Effector CD8-positive, alpha-beta T cell (primary cell): Measurements from ENCODE around the gene CADPS.

ENCODE experiments used
- DNase-seq: peaks from one replicate; lab custom pipeline; 2025; lab: John Stamatoyannopoulos, UW
- total RNA-seq, 4 experiments: gene quantifications; one replicate each; lab custom pipeline; 2026; lab: John Stamatoyannopoulos, UW

CADPS gene
- 0 to 0.35 (median 0.09) reads per million in 4 experiments for total RNA-seq

GRCh38 chr3:62874711-62875557, at the start of gene CADPS:
Gene CADPS (minus strand): TSS chr3:62875416. CDS start chr3:62875029, 387 bp downstream.
- DNase-seq = no peak

GRCh38 chr3:62923066-62923465, 47.9 kb upstream of the CADPS start:
- no peak for DNase-seq

GRCh38 chr3:62922326-62922725, 47.1 kb upstream of the CADPS start:
- DNase-seq = no peak

GRCh38 chr3:62920466-62920784, 45.2 kb upstream of the CADPS start:
- DNase-seq = no peak

GRCh38 chr3:62919784-62920465, 44.7 kb upstream of the CADPS start:
- no peak for DNase-seq

GRCh38 chr3:62918777-62919176, 43.6 kb upstream of the CADPS start:
- DNase-seq = no peak

- DNase-seq = no peak
These were observed 42.9 kb upstream of the CADPS start for GRCh38 chr3:62918131-62918530.

GRCh38 chr3:62911526-62911925, 36.3 kb upstream of the CADPS start:
- no peak for DNase-seq

GRCh38 chr3:62905331-62905730, 30.1 kb upstream of the CADPS start:
- no peak for DNase-seq

GRCh38 chr3:62898530-62899496, 23.6 kb upstream of the CADPS start:
- DNase-seq = no peak

GRCh38 chr3:62895901-62896300, 20.7 kb upstream of the CADPS start:
- DNase-seq = no peak

GRCh38 chr3:62892951-62893350, 17.7 kb upstream of the CADPS start:
- no peak for DNase-seq

GRCh38 chr3:62892045-62892444, 16.8 kb upstream of the CADPS start:
- no peak for DNase-seq

GRCh38 chr3:62888778-62889177, 13.6 kb upstream of the CADPS start:
- DNase-seq = no peak

- no peak for DNase-seq
These were observed 13.0 kb upstream of the CADPS start for GRCh38 chr3:62888180-62888579.

GRCh38 chr3:62885136-62885535, 9.9 kb upstream of the CADPS start:
- no peak for DNase-seq

- DNase-seq = no peak
These were observed 9.1 kb upstream of the CADPS start for GRCh38 chr3:62884096-62884870.

GRCh38 chr3:62882676-62883200, 7.5 kb upstream of the CADPS start:
- DNase-seq = no peak

- DNase-seq = no peak
These were observed 848 bp upstream of the CADPS start for GRCh38 chr3:62876064-62876463.

GRCh38 chr3:62875558-62876002, 364 bp upstream of the CADPS start:
- no peak for DNase-seq
